ENCODE results near the gene SGTB.

- TF ChIP-seq EZH2 (IDR thresholded peaks at IDR 0.05; ENCODE audit: borderline replicate concordance, insufficient read depth, low read depth, low read length, poor library complexity, severe bottlenecking) = no peak
- no peak for TF ChIP-seq CTCF (IDR thresholded peaks at IDR 0.05)
Measured at GRCh38 chr5:65722575-65723403, 880 bp upstream of the SGTB start.
